Fibroblast of lung (primary cell): ENCODE measurements around the gene SLC39A2. TPM values are rescaled to one million over a fixed set of nuclear protein-coding genes. Genes with fewer than 3 reads are reported as not detected.

ENCODE experiments used
- DNase-seq, 2 donors: peaks; one replicate each; pipeline versions ENCODE4 v3.0.0 to v3.0.0-alpha.2; 2010; ENCODE audit warnings: low read depth in 2 of 2
- H2AFZ ChIP-seq: 2 replicates; pipeline ENCODE4 v1.5.1; 2012; ENCODE audit warnings: low read length, control low read depth, inconsistent platforms
- H3K27ac ChIP-seq: 2 replicates; pipeline ENCODE4 v1.5.1; 2011; ENCODE audit warnings: low read length, control low read depth; ENCODE audit not compliant: insufficient read depth
- H3K27me3 ChIP-seq: 2 replicates; pipeline ENCODE4 v1.5.1; 2011; ENCODE audit warnings: mild to moderate bottlenecking, low read length; ENCODE audit not compliant: control insufficient read depth, insufficient read depth
- H3K36me3 ChIP-seq: 2 replicates; pipeline ENCODE4 v1.5.1; 2011; ENCODE audit warnings: low read length; ENCODE audit not compliant: control insufficient read depth, insufficient read depth
- H3K4me1 ChIP-seq: 2 replicates; pipeline ENCODE4 v1.5.1; 2011; ENCODE audit warnings: low read length; ENCODE audit not compliant: control insufficient read depth, insufficient read depth; ENCODE audit errors: extremely low read depth
- H3K4me2 ChIP-seq: 2 replicates; pipeline ENCODE4 v1.5.1; 2011; ENCODE audit warnings: low read length, control low read depth; ENCODE audit not compliant: insufficient read depth; ENCODE audit errors: extremely low read depth
- H3K4me3 ChIP-seq, 4 experiments: fragments of 200-600 bp in 1 of 4; sonication (generic) in 1 of 4; replicated peaks in 1 of 4; 2 replicates each; pipeline ENCODE4 v1.5.1; 2011 to 2016; ENCODE audit warnings: low read length in 4 of 4, low read depth in 3 of 4, mild to moderate bottlenecking in 3 of 4, control low read depth in 2 of 4, inconsistent platforms in 1 of 4, mixed read lengths in 1 of 4; ENCODE audit not compliant: insufficient read depth in 1 of 4; ENCODE audit errors: control extremely low read depth in 1 of 4
- H3K79me2 ChIP-seq: 2 replicates; pipeline ENCODE4 v1.5.1; 2012; ENCODE audit warnings: mild to moderate bottlenecking, low read length, inconsistent platforms; ENCODE audit not compliant: control insufficient read depth, insufficient read depth
- H3K9ac ChIP-seq: 2 replicates; pipeline ENCODE4 v1.5.1; 2011; ENCODE audit warnings: mild to moderate bottlenecking, low read length, control low read depth; ENCODE audit not compliant: insufficient read depth
- H3K9me3 ChIP-seq: 2 replicates; pipeline ENCODE4 v1.5.1; 2012; ENCODE audit warnings: low read depth, low read length; ENCODE audit not compliant: control insufficient read depth, insufficient read depth
- H4K20me1 ChIP-seq: 2 replicates; pipeline ENCODE4 v1.5.1; 2011; ENCODE audit warnings: low read length; ENCODE audit not compliant: control insufficient read depth, insufficient read depth; ENCODE audit errors: extremely low read depth
- CTCF ChIP-seq, 2 donors: IDR thresholded peaks in 1 of 2; conservative IDR thresholded peaks in 1 of 2; 1 replicate in 1 of 2; 2 replicates in 1 of 2; pipeline ENCODE4 v1.5.1; 2011 to 2012; ENCODE audit warnings: low read length in 2 of 2, control low read depth in 1 of 2, inconsistent platforms in 1 of 2, low read depth in 1 of 2, mild to moderate bottlenecking in 1 of 2
- EZH2 ChIP-seq: IDR thresholded peaks from 2 replicates; pipeline ENCODE4 v1.5.1; 2012; ENCODE audit warnings: low read length, control low read depth, mild to moderate bottlenecking; ENCODE audit errors: missing control alignments
- polyA plus RNA-seq, 2 donors: library from polyadenylated mRNA; depleted of rRNA in 1 of 2; stranded (reverse) in 1 of 2; unstranded in 1 of 2; fragments of >200 nt; gene quantifications; 2 replicates each; pipeline ENCODE4 v1.2.1, GENCODE V29; 2011 to 2012; ENCODE audit warnings: missing spikeins in 1 of 2
- total RNA-seq: library from RNA; depleted of rRNA; stranded (reverse); fragments of >200 nt; gene quantifications from 2 replicates; pipeline ENCODE4 v1.2.1, GENCODE V29; 2014

SLC39A2 gene
- total and polyA plus RNA-seq, 2 donors (not counting 1 experiment from before 2014, with no cell fraction given): 0.17 TPM; not detected in 1

GRCh38 chr14:21030531-21030930, 31.4 kb downstream of the SLC39A2 start:
- Histone ChIP-seq H3K27ac (no peak overlapping the region), H3K36me3 (no peaks in the 10 kb centered on the region), H3K79me2 (no peaks in the 10 kb centered on the region), H3K9me3 (no peaks in the 10 kb centered on the region), H2AFZ (no peak overlapping the region), H3K4me2 (no peak overlapping the region), H3K9ac (no peak overlapping the region), H3K4me1 (no peaks in the 10 kb centered on the region), H3K4me3 (no peak overlapping the region), H3K27me3 (peaks cover 35% of the 10 kb centered on the region), H4K20me1 (no peaks in the 10 kb centered on the region)
- DNase-seq: no peak
- TF ChIP-seq EZH2 (no peak), CTCF (conservative IDR thresholded peaks at IDR 0.05 in 1 of 2, IDR thresholded peaks at IDR 0.05 in 1 of 2; ENCODE audit: low read depth in 1 of 2, low read length in 2 of 2) (no peak)

DNA sequence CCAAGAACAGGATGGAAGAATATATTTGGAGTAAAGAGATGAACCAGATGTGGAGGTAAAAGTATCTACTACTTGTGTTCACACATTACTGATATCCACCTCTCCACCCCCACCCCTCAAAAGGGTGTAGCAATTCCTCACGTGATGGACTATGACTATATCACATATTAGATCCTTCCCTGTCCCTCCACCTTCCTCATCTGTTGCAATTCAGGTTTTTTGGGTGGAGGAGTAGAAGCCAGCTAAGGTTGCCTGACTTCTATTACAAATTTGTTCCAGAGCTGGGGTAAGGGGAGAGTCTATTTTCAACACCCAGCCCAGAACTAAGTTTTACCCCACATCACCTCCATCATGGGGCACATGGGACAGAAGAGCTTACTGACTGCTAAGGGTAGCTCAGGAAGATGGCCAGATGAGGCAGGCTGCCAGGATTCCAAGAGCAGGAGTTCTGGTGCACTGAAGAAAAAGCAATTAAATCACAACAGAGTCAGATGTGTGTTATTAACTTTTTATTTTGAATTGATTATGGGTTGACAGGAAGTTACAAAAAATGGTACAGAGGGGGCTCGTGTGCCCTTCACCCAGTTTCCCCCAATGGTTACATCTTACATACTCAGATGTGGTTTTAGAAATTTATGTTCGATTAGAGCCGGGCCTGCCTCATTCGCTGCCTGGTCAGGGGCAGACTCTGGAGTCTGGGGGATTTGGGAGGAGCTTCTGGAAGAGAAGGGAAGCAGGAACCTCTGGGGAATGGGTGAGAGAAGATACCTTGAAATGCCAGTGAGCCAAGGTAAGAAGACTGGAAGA, 33.4 kb downstream of the SLC39A2 start:
- DNase-seq: no peak
- TF ChIP-seq EZH2 (no peak), CTCF (conservative IDR thresholded peaks at IDR 0.05 in 1 of 2, IDR thresholded peaks at IDR 0.05 in 1 of 2; ENCODE audit: low read depth in 1 of 2, low read length in 2 of 2) (no peak)
- Histone ChIP-seq H3K36me3 (no peaks in the 10 kb centered on the region), H3K4me1 (no peaks in the 10 kb centered on the region), H4K20me1 (no peaks in the 10 kb centered on the region), H3K9ac (no peak overlapping the region), H3K79me2 (no peaks in the 10 kb centered on the region), H3K27ac (no peak overlapping the region), H3K9me3 (no peaks in the 10 kb centered on the region), H3K27me3 (peaks cover 26% of the 10 kb centered on the region), H3K4me2 (no peak overlapping the region), H3K4me3 (no peak overlapping the region), H2AFZ (no peak overlapping the region)

DNA sequence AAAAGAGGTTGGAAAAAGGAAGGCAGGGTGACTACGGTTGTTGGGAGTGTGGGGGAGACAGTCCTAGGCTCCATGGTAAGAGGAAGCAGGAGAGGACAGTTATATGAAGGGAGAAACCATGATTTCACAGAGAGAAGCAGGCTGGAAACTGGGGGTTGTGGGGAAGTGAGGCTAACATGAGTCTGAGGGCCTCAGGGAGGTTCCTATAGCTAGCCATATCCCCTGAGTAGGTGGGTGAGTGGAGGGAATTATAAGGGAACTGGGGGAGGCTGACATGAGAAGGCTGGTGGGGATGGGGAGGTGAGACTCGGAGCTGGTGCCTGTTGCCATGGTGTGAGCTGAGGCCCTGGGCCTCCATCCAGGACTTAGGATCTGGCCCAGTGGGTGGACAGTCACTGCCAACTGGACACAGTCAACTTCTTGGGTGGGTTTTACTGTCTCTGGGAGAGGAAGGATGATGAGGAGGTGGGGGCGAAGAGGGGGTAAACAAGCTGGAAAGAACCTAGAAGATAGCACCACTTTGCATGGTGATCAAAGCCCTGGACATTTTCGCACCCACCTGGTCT, 34.1 kb downstream of the SLC39A2 start:
- Histone ChIP-seq H3K9ac (no peak overlapping the region), H4K20me1 (no peaks in the 10 kb centered on the region), H3K27me3 (peaks cover 29% of the 10 kb centered on the region), H3K4me2 (no peak overlapping the region), H3K79me2 (no peaks in the 10 kb centered on the region), H3K4me1 (no peaks in the 10 kb centered on the region), H3K36me3 (no peaks in the 10 kb centered on the region), H2AFZ (no peak overlapping the region), H3K9me3 (no peaks in the 10 kb centered on the region), H3K4me3 (no peak overlapping the region), H3K27ac (no peak overlapping the region)
- TF ChIP-seq CTCF (conservative IDR thresholded peaks at IDR 0.05 in 1 of 2, IDR thresholded peaks at IDR 0.05 in 1 of 2; ENCODE audit: low read depth in 1 of 2, low read length in 2 of 2) (no peak), EZH2 (no peak)
- no peak for DNase-seq
